ENCODE results near the gene SRR.

GRCh38 chr17:2259769-2260536 lies 43.8 kb upstream of the SRR start:
- TF ChIP-seq ARHGAP35 (IDR thresholded peaks at IDR 0.05; ENCODE audit: partially characterized antibody) (no peak), NFE2 (IDR thresholded peaks at IDR 0.05; ENCODE audit: low read depth) (no peak), CREB5 (CRISPR knock-in tag; IDR thresholded peaks at IDR 0.05) (no peak), MEIS2 (IDR thresholded peaks at IDR 0.05; ENCODE audit: partially characterized antibody) (no peak), KLF6 (CRISPR knock-in tag; IDR thresholded peaks at IDR 0.05; ENCODE audit: borderline replicate concordance) (no peak), CTCF (IDR thresholded peaks at IDR 0.05 in 2 of 3, conservative IDR thresholded peaks at IDR 0.05 in 1 of 3; ENCODE audit: insufficient read depth in 2 of 3, low read depth in 1 of 3, low read length in 3 of 3) (no peak), RBBP5 (IDR thresholded peaks at IDR 0.05; ENCODE audit: borderline replicate concordance, insufficient read depth, low read length, poor library complexity, severe bottlenecking) (no peak), EZH2 (IDR thresholded peaks at IDR 0.05; ENCODE audit: borderline replicate concordance, low read depth, low read length) (no peak)
